ENCODE data around the gene CMSS1.

CMSS1 gene

GRCh38 chr3:99940350-99940749 lies 122.7 kb downstream of the CMSS1 start:
- no peak for DNase-seq

- DNase-seq: no peak
Observed at GRCh38 chr3:99941211-99941610, 123.5 kb downstream of the CMSS1 start.

- no peak for DNase-seq
Observed at GRCh38 chr3:99943931-99944761, 126.5 kb downstream of the CMSS1 start.

GRCh38 chr3:99945328-99945995 lies 127.8 kb downstream of the CMSS1 start:
- DNase-seq: no peak

- DNase-seq: no peak
Observed at GRCh38 chr3:99947356-99947755, 129.7 kb downstream of the CMSS1 start.

GRCh38 chr3:99948467-99949089 lies 130.9 kb downstream of the CMSS1 start:
- no peak for DNase-seq

- no peak for DNase-seq
Observed at GRCh38 chr3:99949956-99950670, 132.5 kb downstream of the CMSS1 start.

GRCh38 chr3:99950921-99951320 lies 133.3 kb downstream of the CMSS1 start:
- no peak for DNase-seq

- DNase-seq: no peak
Observed at GRCh38 chr3:99951701-99952100, 134.0 kb downstream of the CMSS1 start.

GRCh38 chr3:99952306-99952705 lies 134.6 kb downstream of the CMSS1 start:
- no peak for DNase-seq

GRCh38 chr3:99953596-99953995 lies 135.9 kb downstream of the CMSS1 start:
- DNase-seq: no peak

GRCh38 chr3:99954914-99955644 lies 137.4 kb downstream of the CMSS1 start:
- DNase-seq: no peak

- DNase-seq: no peak
Observed at GRCh38 chr3:99955773-99956562, 138.3 kb downstream of the CMSS1 start.

GRCh38 chr3:99957151-99957796 lies 139.6 kb downstream of the CMSS1 start:
- DNase-seq: no peak

GRCh38 chr3:99958222-99958912 lies 140.7 kb downstream of the CMSS1 start:
- no peak for DNase-seq

GRCh38 chr3:99960123-99960878 lies 142.6 kb downstream of the CMSS1 start:
- DNase-seq: no peak

GRCh38 chr3:99960941-99961340 lies 143.3 kb downstream of the CMSS1 start:
- no peak for DNase-seq

- no peak for DNase-seq
Observed at GRCh38 chr3:99961756-99962515, 144.3 kb downstream of the CMSS1 start.

- DNase-seq: no peak
Observed at GRCh38 chr3:99962703-99963102, 145.0 kb downstream of the CMSS1 start.
